GM18505 (cell line): ENCODE measurements around the gene C12orf57.

ENCODE experiments used
- ATAC-seq: cut with Tn5 transposase; IDR thresholded peaks from one replicate; pipeline ENCODE4 v1.9.1; 2021; ENCODE audit not compliant: unreplicated experiment
- POLR2A ChIP-seq: IDR thresholded peaks from 4 replicates; pipeline ENCODE4 v1.6.1; 2011; ENCODE audit warnings: borderline replicate concordance; ENCODE audit not compliant: insufficient read depth, insufficient read length; ENCODE audit errors: extremely low read depth

Gene C12orf57

DNA sequence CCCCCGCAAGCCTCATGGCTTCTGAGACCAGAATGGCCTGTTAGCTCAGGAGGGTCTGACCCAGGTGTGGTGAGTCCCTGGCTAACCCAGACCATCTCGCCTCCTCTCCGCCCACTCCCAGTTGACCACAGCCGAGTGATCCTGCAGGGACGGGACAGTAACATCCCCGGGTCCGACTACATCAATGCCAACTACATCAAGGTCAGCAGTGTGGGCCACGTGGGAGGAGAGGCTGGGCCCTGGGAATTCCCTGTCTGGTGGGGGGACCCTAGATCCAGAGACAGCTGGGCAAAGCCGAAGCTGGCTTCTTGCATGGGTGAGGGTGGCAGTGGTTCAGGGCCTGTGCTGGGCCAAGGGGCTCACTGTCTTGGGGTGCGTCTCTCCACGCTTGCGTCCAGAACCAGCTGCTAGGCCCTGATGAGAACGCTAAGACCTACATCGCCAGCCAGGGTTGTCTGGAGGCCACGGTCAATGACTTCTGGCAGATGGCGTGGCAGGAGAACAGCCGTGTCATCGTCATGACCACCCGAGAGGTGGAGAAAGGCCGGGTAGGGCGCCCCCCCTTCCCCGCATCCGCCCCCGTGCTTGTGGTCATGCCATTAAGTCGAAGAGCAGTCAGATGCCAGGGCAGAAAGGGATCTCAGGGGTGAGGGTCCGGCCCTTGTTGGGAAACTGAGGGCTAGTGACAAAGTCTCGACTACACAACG lies 12.4 kb downstream of the C12orf57 start:
- ATAC-seq, result no peak

DNA sequence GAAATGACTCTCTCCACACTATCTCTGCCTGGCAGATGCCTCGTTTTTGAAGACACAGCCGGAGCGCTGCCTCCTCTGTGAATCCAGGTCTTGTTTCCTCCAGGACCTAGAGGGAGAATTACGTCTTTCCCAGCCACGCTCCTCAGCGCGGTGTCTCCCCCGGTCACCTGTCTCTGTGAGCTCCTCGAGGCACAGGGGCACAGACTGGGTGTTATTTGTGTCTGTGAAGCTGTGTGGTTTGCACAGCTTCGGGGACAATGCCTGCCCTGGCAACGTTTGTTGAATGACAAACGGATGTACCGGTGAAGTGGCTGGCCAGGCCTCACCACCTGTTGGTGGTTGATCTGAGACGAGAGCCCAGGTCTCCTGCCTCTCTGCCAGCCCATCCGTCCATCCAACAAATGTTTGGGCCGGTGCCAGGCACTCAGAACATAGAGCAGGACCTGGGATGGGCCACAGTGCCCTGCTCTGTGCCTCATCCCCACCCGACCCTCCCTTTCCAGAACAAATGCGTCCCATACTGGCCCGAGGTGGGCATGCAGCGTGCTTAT lies 13.4 kb downstream of the C12orf57 start:
- TF ChIP-seq POLR2A, result no peak
- no peak for ATAC-seq

More for the DNA sequence above, 12.4 kb downstream of the C12orf57 start:
- TF ChIP-seq POLR2A, result peak; percentile 56

- ATAC-seq, result no peak
- TF ChIP-seq POLR2A, result peak; percentile 45
These were observed 14.2 kb downstream of the C12orf57 start for GRCh38 chr12:6957741-6958608.

GRCh38 chr12:6958609-6959057 lies 14.8 kb downstream of the C12orf57 start:
- no peak for ATAC-seq
- TF ChIP-seq POLR2A, result no peak

GRCh38 chr12:6959058-6959804 lies 15.4 kb downstream of the C12orf57 start:
- peak; percentile 43 for ATAC-seq
- TF ChIP-seq POLR2A, result peak; percentile 82

GRCh38 chr12:6959805-6960592 lies 16.2 kb downstream of the C12orf57 start:
- no peak for TF ChIP-seq POLR2A
- no peak for ATAC-seq

DNA sequence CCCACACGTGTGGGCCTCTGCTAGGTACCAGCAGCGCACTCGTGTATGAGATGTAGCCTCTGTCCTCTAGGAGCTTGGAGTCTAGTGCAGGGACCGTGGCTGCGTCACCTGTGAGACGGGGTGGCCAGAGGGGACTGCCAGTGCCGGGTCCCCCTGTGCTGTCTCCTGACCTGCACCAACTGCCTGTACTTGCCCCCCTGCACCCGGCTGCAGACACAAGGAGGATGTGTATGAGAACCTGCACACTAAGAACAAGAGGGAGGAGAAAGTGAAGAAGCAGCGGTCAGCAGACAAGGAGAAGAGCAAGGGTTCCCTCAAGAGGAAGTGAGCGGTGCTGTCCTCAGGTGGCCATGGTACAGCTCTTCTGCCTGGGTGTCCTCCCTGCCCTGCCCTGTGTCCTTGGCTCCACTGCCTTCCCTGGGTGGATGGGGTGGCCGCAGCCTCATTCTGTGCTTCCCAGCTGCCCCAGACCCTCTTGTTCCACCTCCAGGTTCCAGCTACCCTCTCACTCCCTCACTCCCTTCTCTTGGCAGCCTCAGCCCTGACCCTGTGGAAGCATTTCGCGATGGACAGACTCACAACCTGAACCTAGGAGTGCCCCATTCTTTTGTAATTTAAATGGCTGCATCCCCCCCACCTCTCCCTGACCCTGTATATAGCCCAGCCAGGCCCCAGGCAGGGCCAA lies 16.9 kb downstream of the C12orf57 start:
- no peak for ATAC-seq
- TF ChIP-seq POLR2A, result no peak

DNA sequence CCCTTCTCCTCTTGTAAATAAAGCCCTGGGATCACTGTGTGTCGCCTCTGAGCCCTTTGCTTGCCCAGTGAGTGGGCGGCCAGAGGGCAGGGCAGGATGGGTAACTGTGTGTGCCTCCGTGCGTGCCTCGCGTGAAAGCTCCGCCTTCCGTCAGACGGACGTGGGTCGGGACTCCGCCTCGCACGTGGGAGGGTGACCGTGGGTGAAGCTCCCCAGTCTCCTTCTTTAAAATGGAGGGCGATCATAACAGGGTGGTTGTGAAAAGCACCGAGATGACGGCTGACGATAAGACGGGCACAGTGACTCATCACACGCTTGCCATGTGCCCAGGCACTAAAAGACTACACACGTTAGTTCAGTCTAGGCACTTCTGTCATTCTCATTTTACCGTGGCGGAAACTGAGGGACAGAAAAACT lies 17.5 kb downstream of the C12orf57 start:
- ATAC-seq, result no peak
- peak; percentile 45 for TF ChIP-seq POLR2A

DNA sequence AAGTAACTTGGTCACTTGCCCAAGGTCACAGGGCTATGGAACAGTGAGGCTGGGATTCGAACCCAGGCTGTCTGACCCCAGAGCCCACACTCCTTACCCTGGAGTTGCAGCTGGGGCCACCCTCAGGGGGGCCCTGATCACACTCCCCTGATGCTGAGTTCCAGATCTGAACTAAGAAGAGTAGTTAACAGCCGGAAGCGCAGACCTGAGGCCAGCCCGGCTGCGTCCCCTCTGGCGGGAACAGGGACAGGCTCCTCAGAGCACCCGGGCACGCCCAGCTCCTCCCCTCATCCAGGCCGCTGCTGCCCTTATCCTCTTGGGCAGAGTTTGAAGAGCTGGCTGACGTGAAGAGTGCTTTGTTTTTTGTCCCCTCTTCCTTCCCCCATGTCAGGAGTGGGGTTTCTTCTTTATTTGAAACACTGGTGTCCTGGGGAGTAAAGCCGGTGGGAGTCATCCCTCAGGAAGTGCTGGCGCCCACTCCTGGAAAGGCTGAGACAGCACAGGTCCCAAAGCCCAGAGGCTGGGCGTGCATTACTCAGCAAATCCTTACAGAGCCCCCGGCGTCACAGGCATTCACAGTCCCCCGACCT lies 18.0 kb downstream of the C12orf57 start:
- TF ChIP-seq POLR2A, result peak; percentile 46
- no peak for ATAC-seq

DNA sequence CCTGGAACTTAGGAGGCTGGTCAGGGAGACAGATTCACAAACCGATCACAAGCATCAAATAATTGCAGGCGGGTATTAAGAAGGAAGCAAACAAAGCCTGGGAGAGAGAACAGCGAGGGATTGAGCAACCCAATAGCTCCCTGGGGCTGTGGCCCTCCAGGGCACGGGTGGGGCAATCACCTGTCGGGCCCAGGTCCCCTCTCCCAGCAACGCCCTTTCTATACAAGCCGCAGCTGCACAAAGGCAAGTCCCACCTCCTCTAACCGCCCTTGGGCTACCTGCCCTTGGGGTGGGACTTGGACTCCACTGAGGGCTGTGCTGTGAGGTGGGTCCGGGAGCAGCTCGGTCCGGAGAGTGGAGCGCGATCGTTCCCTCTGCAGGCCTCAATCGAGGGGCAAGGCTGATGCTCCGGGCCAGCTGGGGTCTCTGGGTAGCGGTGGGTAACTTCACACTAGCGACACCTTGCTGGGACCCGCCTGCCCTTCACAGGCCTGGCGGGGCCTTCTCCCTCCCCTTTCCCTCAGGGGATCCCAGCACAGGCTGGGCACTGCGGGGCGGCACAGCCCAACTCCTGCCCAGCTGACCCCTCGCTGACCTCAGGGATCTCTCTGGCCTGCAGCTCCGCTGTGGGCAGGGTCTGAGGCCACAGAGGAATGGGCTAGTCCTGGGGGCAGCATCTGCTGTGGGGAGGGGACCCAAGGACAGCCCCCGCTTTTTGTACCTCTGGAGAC lies 18.6 kb downstream of the C12orf57 start:
- ATAC-seq, result no peak

More for the DNA sequence above, 18.6 kb downstream of the C12orf57 start:
- peak; percentile 28 for TF ChIP-seq POLR2A
